ENCODE data around the gene SLC6A18.

GRCh38 chr5:1272201-1272600, 47.0 kb downstream of the SLC6A18 start:
- no peak for TF ChIP-seq REST (IDR thresholded peaks at IDR 0.05; ENCODE audit: insufficient read depth in 1 of 2, low read depth in 2 of 2, low read length in 2 of 2)
- TF ChIP-seq TAF1 (IDR thresholded peaks at IDR 0.05; ENCODE audit: borderline replicate concordance, insufficient read depth, low read length), result no peak
- no peak for TF ChIP-seq POLR2AphosphoS5 (IDR thresholded peaks at IDR 0.05; ENCODE audit: low read depth, low read length)

Measured in PFSK-1 (cell line).